GM12878 (cell line): ENCODE results near the gene GSK3A. TPM values are rescaled to one million over a fixed set of nuclear protein-coding genes. Genes with fewer than 3 reads are reported as not detected.

Experiments used
- BCL11A ChIP-seq: IDR thresholded peaks from 2 replicates; pipeline ENCODE4 v1.6.1; 2011; ENCODE audit warnings: low read depth, low read length
- BHLHE40 ChIP-seq, 2 experiments: fragments of 450-650 bp in 1 of 2; IDR thresholded peaks; 2 replicates each; pipeline ENCODE4 v1.6.1; 2011 to 2017; ENCODE audit warnings: low read depth in 2 of 2, borderline replicate concordance in 1 of 2, improper control_type of control experiment in 1 of 2, low read length in 1 of 2, mild to moderate bottlenecking in 1 of 2
- CBX3 ChIP-seq: fragments of 200-600 bp; sonication (generic); IDR thresholded peaks from 2 replicates; pipeline ENCODE4 v1.6.1; 2016; ENCODE audit warnings: low read depth, borderline replicate concordance
- FOS ChIP-seq: IDR thresholded peaks from 3 replicates; pipeline ENCODE4 v1.6.1; 2011; ENCODE audit warnings: borderline replicate concordance; ENCODE audit not compliant: insufficient read length; ENCODE audit errors: extremely low read depth
- GATAD2B ChIP-seq: fragments of 450-650 bp; conservative IDR thresholded peaks from 2 replicates; pipeline ENCODE4 v1.6.1; 2017; ENCODE audit warnings: low read depth, mild to moderate bottlenecking, moderate library complexity
- IKZF1 ChIP-seq: fragments of 450-650 bp; conservative IDR thresholded peaks from 2 replicates; pipeline ENCODE4 v1.6.1; 2017; ENCODE audit warnings: antibody characterized with exemption, mild to moderate bottlenecking
- MEF2B ChIP-seq: fragments of 450-650 bp; IDR thresholded peaks from 2 replicates; pipeline ENCODE4 v1.6.1; 2018; ENCODE audit warnings: mild to moderate bottlenecking, moderate library complexity; ENCODE audit not compliant: partially characterized antibody, poor library complexity, severe bottlenecking
- PML ChIP-seq: IDR thresholded peaks from 2 replicates; pipeline ENCODE4 v1.6.1; 2012; ENCODE audit warnings: low read length, inconsistent platforms
- RAD51 ChIP-seq: fragments of 450-650 bp; IDR thresholded peaks from 2 replicates; pipeline ENCODE4 v1.6.1; 2016; ENCODE audit warnings: moderate library complexity, mild to moderate bottlenecking, inconsistent platforms
- SREBF1 ChIP-seq: IDR thresholded peaks from 2 replicates; pipeline ENCODE4 v1.6.1; 2012; ENCODE audit warnings: mild to moderate bottlenecking, low read length
- ZBED1 ChIP-seq: IDR thresholded peaks from 2 replicates; pipeline ENCODE4 v1.6.1; 2016; ENCODE audit warnings: borderline replicate concordance
- polyA plus RNA-seq, 11 experiments: library from polyadenylated mRNA; depleted of rRNA in 4 of 11; unstranded in 6 of 11; stranded (reverse) in 5 of 11; fragments of >200 nt; fragmentation: Nextera tagmentation in 4 of 11; fragmentation: Illumina TruSeq in 1 of 11; extraction: Ambion mirVana in 4 of 11; extraction: Trizol in 1 of 11; gene quantifications; 1 replicate in 1 of 11; 2 replicates in 10 of 11; pipeline versions ENCODE4 v1.2.1 to v1.2.3, GENCODE V29; 2011 to 2016; ENCODE audit warnings: inconsistent platforms in 2 of 11, missing spikeins in 2 of 11, low read depth in 1 of 11
- total RNA-seq, 4 experiments: library from RNA; depleted of rRNA in 3 of 4; stranded (reverse); fragments of >200 nt in 3 of 4; fragmentation: Illumina TruSeq in 1 of 4; extraction: Trizol in 1 of 4; gene quantifications; 2 replicates each; pipeline versions ENCODE4 v1.2.1 to v1.2.3, GENCODE V29; 2013 to 2021
- TF ChIP-seq, protein P1 (sequence below): IDR thresholded peaks from 2 replicates; pipeline ENCODE4 v1.6.1; 2011; ENCODE audit warnings: borderline replicate concordance, low read depth, mild to moderate bottlenecking, moderate library complexity, low read length; ENCODE audit not compliant: insufficient read depth, poor library complexity, severe bottlenecking
- TF ChIP-seq, protein P2 (sequence below): IDR thresholded peaks from 2 replicates; pipeline ENCODE4 v1.6.1; 2012; ENCODE audit warnings: mild to moderate bottlenecking, low read depth, low read length
- TF ChIP-seq, protein P3 (sequence below): fragments of 450-650 bp; IDR thresholded peaks from 2 replicates; pipeline ENCODE4 v1.6.1; 2016; ENCODE audit warnings: mild to moderate bottlenecking, moderate library complexity, borderline replicate concordance
- TF ChIP-seq, protein P4 (sequence below): fragments of 450-650 bp; IDR thresholded peaks from 2 replicates; pipeline ENCODE4 v1.6.1; 2017; ENCODE audit warnings: borderline replicate concordance

The GSK3A gene
- total and polyA plus RNA-seq, 10 of the 15 experiments (the other 5 are each of a cell fraction or from before 2014, with no cell fraction given) = 1.00 to 47.9 (median 15.2) TPM

DNA sequence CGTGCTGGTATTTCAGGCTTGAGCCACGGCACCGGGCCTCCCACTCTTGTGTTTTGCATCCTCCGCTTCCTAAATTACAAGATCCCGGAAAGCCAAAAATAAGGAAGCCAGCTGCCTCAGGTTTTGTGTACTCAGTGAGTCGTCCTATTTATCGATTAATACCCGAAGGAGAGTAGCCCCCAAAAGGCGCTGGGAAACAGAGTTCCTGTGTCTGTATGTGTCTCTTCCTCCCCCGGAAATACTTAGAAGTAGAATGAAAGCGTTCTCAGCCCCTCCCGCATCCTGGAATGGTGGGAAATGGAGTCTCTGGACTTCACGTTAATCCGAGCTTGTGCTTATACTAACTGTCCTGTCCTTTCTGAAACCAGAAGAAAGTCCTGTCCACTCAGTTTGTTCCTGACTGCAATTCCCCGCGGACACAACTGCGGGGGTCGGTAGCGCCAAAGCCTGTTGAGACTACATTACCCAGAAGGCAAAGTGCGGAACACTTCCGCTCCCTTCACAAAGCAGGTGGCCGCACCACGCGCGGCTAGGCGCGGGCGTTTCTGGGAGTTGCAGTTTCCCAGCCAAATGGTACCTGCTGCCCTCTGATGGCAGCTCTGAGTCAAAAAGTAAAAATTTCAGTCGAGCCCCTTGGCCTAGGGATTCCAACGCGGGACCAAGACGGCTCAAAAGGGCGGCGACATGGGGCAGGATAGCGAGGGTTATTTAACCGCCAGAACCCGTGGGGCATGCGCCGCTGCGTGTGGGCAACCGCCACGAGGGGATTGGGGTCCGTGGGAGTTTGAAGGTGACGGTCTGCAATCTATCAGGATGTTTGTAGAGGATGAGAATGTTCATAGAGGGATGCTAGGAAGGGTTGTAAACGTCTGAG, 2.2 kb upstream of the GSK3A start (continued):
- no peak for TF ChIP-seq ZBED1
- TF ChIP-seq, protein P1, sequence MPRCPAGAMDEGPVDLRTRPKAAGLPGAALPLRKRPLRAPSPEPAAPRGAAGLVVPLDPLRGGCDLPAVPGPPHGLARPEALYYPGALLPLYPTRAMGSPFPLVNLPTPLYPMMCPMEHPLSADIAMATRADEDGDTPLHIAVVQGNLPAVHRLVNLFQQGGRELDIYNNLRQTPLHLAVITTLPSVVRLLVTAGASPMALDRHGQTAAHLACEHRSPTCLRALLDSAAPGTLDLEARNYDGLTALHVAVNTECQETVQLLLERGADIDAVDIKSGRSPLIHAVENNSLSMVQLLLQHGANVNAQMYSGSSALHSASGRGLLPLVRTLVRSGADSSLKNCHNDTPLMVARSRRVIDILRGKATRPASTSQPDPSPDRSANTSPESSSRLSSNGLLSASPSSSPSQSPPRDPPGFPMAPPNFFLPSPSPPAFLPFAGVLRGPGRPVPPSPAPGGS = no peak
- TF ChIP-seq, protein P2, sequence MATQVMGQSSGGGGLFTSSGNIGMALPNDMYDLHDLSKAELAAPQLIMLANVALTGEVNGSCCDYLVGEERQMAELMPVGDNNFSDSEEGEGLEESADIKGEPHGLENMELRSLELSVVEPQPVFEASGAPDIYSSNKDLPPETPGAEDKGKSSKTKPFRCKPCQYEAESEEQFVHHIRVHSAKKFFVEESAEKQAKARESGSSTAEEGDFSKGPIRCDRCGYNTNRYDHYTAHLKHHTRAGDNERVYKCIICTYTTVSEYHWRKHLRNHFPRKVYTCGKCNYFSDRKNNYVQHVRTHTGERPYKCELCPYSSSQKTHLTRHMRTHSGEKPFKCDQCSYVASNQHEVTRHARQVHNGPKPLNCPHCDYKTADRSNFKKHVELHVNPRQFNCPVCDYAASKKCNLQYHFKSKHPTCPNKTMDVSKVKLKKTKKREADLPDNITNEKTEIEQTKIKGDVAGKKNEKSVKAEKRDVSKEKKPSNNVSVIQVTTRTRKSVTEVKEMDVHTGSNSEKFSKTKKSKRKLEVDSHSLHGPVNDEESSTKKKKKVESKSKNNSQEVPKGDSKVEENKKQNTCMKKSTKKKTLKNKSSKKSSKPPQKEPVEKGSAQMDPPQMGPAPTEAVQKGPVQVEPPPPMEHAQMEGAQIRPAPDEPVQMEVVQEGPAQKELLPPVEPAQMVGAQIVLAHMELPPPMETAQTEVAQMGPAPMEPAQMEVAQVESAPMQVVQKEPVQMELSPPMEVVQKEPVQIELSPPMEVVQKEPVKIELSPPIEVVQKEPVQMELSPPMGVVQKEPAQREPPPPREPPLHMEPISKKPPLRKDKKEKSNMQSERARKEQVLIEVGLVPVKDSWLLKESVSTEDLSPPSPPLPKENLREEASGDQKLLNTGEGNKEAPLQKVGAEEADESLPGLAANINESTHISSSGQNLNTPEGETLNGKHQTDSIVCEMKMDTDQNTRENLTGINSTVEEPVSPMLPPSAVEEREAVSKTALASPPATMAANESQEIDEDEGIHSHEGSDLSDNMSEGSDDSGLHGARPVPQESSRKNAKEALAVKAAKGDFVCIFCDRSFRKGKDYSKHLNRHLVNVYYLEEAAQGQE = no peak
- TF ChIP-seq FOS = peak; percentile 3
- TF ChIP-seq, protein P3, sequence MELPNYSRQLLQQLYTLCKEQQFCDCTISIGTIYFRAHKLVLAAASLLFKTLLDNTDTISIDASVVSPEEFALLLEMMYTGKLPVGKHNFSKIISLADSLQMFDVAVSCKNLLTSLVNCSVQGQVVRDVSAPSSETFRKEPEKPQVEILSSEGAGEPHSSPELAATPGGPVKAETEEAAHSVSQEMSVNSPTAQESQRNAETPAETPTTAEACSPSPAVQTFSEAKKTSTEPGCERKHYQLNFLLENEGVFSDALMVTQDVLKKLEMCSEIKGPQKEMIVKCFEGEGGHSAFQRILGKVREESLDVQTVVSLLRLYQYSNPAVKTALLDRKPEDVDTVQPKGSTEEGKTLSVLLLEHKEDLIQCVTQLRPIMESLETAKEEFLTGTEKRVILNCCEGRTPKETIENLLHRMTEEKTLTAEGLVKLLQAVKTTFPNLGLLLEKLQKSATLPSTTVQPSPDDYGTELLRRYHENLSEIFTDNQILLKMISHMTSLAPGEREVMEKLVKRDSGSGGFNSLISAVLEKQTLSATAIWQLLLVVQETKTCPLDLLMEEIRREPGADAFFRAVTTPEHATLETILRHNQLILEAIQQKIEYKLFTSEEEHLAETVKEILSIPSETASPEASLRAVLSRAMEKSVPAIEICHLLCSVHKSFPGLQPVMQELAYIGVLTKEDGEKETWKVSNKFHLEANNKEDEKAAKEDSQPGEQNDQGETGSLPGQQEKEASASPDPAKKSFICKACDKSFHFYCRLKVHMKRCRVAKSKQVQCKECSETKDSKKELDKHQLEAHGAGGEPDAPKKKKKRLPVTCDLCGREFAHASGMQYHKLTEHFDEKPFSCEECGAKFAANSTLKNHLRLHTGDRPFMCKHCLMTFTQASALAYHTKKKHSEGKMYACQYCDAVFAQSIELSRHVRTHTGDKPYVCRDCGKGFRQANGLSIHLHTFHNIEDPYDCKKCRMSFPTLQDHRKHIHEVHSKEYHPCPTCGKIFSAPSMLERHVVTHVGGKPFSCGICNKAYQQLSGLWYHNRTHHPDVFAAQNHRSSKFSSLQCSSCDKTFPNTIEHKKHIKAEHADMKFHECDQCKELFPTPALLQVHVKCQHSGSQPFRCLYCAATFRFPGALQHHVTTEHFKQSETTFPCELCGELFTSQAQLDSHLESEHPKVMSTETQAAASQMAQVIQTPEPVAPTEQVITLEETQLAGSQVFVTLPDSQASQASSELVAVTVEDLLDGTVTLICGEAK = peak; percentile 97
- peak; percentile 54 for TF ChIP-seq GATAD2B
- no peak for TF ChIP-seq BCL11A
- peak; percentile 100 for TF ChIP-seq IKZF1
- peak in 1 of 2 experiments; percentile 54; a peak in 1 of 4 replicates for TF ChIP-seq BHLHE40 (IDR thresholded peaks at IDR 0.05; ENCODE audit: borderline replicate concordance in 1 of 2, low read depth in 2 of 2, low read length in 1 of 2)
- peak; percentile 98 for TF ChIP-seq RAD51
- peak; percentile 77 for TF ChIP-seq MEF2B
- no peak; the same call in 1 of the 2 replicates for TF ChIP-seq PML
- TF ChIP-seq, protein P4, sequence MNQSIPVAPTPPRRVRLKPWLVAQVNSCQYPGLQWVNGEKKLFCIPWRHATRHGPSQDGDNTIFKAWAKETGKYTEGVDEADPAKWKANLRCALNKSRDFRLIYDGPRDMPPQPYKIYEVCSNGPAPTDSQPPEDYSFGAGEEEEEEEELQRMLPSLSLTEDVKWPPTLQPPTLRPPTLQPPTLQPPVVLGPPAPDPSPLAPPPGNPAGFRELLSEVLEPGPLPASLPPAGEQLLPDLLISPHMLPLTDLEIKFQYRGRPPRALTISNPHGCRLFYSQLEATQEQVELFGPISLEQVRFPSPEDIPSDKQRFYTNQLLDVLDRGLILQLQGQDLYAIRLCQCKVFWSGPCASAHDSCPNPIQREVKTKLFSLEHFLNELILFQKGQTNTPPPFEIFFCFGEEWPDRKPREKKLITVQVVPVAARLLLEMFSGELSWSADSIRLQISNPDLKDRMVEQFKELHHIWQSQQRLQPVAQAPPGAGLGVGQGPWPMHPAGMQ = no peak
- peak; percentile 91 for TF ChIP-seq SREBF1
- TF ChIP-seq CBX3 = no peak
